ENCODE results near the gene TFG.

GRCh38 chr3:100743535-100743934, 34.2 kb downstream of the TFG start:
- TF ChIP-seq CTCF (IDR thresholded peaks at IDR 0.05), result no peak
- no peak for TF ChIP-seq POLR2A (IDR thresholded peaks at IDR 0.05)

Data from body of pancreas (tissue), 4 donors.